Fibroblast of upper back skin (primary cell): Measurements from ENCODE around the gene UGGT1.

Experiments
- DNase-seq: peaks from one replicate; pipeline ENCODE4 v3.0.0-alpha.2; 2013

Gene UGGT1, protein sequence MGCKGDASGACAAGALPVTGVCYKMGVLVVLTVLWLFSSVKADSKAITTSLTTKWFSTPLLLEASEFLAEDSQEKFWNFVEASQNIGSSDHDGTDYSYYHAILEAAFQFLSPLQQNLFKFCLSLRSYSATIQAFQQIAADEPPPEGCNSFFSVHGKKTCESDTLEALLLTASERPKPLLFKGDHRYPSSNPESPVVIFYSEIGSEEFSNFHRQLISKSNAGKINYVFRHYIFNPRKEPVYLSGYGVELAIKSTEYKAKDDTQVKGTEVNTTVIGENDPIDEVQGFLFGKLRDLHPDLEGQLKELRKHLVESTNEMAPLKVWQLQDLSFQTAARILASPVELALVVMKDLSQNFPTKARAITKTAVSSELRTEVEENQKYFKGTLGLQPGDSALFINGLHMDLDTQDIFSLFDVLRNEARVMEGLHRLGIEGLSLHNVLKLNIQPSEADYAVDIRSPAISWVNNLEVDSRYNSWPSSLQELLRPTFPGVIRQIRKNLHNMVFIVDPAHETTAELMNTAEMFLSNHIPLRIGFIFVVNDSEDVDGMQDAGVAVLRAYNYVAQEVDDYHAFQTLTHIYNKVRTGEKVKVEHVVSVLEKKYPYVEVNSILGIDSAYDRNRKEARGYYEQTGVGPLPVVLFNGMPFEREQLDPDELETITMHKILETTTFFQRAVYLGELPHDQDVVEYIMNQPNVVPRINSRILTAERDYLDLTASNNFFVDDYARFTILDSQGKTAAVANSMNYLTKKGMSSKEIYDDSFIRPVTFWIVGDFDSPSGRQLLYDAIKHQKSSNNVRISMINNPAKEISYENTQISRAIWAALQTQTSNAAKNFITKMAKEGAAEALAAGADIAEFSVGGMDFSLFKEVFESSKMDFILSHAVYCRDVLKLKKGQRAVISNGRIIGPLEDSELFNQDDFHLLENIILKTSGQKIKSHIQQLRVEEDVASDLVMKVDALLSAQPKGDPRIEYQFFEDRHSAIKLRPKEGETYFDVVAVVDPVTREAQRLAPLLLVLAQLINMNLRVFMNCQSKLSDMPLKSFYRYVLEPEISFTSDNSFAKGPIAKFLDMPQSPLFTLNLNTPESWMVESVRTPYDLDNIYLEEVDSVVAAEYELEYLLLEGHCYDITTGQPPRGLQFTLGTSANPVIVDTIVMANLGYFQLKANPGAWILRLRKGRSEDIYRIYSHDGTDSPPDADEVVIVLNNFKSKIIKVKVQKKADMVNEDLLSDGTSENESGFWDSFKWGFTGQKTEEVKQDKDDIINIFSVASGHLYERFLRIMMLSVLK (N-terminal part only)

DNA sequence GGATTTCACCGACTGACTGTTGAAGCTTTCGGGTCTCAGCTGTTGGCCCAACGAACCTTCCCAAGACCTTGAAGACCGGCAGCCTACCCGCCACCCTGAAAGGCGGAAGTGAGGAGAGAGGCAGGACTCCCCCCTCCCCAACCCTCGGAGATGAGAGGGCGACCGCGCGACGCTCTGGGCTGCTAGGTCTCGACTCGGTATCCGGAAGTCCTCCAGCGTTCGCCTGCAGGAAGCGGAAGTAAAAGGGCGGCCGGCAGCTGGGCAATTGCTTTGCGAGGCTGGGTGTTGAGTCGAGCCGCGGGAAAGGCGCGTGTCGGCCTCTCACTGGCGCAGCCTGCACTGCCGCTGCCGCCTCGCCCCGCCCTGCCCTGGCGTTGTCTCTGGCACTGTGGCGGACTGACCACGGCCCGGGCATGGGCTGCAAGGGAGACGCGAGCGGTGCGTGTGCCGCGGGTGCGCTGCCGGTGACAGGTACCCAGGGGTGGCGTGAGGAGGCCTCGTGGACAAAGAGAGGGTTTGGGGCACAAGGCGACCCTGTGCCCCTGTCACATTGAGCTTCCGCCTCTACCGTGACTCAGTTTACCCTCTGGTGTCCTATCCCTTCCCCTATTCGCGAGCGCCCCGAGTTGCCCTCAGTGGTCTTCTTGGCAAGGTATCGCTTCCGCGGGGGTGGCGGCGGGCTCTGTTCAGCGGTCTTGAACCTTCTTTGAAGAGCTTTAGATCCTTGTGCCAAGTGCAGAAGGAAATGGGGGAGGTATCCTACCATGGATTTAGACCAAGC is at the start of gene UGGT1:
TSS of gene UGGT1 (plus strand) at position 256 of the 781 bp plus-strand sequence. CDS start at position 414, 158 bp downstream.
- peak; percentile 96 for DNase-seq

DNA sequence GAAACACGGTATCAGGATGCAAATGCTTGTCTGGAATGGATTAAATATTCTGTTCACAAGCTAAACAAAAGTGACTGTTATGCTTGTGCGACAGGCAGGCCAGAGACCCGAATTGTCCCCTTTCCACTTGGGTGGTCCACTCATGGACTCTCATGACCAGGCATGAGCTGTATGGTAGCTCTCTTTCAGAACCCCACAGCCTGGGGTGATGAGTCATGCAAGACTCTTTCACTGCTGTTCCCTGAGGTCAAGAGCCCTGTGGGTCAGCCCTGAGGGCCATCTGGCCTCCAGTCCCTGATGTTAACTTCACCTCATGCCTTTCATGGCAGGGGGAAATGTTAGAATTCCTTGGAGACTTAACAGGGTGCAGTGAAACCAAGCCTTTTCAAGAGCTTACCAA is 49.4 kb upstream of the UGGT1 start:
- no peak for DNase-seq

DNA sequence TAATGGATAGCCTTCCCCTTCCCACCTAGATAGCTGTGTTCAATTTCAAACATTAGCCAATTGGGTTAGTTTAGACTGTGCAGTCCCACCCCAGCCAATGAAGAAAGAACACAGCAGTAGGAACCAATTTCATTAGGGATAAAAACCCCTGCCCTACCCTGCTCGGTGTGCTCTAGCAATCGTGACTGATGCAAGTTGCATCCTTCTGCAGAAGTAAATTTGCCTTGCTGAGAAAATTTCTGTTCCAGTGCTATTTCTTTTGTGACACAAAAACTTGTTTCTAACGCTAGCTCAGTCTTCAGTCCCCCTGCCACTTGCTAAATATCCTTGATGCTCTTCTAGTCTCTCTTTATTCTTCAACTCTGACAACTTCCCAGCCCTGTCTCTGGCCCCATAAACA is 48.0 kb upstream of the UGGT1 start:
- no peak for DNase-seq

DNA sequence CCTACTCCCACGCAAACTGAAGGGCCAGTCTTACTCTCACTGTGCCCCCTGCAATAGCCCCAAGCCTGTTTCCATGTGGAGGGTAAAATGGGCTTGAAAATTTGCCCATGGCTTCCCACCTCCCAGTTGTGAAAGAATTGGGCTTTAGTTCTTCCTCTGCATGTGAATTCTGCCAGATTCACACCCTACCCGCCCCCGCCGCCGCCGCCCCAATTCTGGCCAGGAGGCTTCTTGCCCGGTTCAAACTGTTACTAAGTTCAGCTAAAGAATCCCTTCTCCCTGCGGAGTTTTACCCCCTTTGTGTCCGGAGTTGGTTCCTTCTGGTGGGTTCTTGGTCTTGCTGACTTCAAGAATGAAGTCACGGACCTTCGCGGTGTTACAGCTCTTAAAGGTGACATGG is 37.7 kb upstream of the UGGT1 start:
- no peak for DNase-seq

DNA sequence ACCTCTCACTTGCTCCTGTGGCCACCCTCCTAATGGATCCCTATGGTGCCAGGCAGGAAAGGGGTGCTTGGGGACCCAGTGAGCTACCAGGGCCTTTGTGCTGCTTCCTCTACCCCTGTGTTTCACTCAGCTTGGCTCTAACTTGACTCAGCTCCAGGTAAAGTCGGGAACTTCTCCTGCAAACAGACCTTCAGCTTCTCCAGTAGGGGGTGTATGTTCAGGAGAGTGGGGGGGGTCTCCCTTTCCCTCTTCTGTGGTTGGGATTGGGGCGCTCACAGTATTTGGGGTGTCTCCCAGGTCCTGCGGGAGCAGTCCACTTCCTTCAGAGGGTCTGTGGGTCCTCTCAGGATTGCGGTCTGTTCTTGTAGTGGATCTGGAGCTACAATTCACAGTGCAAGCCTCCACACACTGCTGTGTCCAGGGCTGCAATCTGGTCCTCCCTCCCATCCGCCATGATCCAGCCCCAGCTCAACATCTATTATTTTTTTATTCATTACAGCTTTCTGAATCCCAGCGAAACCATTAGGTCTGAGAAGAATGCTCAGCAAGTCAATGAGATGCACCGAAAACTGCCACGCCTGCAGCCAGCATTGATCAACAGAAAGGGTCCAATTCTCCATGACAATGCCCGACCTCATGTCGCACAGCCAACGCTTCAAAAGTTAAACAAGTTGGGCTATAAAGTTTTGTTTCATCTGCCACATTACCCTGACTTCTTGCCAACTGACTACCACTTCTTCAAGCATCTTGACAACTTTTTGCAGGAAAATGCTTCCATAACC is 36.7 kb upstream of the UGGT1 start:
- DNase-seq: no peak

DNA sequence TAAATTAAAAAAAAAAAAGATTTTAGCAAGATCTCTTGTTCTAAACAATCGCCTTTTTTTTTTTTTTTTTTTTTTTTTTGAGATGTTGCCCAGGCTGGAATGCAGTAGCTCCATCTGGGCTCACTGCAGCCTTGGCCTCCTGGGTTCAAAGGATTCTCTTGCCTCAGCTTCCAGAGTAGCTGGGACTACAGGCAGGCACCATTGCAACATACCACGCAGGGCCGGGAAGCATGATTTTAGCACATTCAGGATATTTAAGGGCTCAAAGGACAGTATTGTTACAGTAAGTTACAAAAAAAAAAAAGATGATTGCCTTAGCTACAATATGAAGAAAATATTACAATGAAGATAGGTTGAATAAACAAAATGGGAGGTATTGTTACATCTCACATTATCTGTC is 33.7 kb upstream of the UGGT1 start:
- DNase-seq: no peak

DNA sequence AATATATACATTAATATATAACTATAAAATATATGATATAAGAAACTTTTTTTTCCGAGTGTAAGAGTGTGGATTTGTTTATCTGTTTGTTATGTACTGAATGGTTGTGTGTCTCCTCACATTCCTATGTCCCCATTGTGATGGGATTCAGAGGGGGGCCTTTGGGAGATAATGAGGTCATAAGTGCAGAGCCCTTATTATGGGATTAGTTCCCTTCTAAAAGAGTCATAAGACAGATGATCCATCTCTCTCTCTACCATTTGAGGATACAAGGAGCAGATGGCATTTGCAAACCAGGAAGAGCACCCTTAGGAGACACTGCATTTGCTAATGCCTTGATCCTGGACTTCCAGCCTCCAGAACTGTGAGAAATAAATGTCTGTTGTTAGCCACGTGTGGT is 32.9 kb upstream of the UGGT1 start:
- no peak for DNase-seq

DNA sequence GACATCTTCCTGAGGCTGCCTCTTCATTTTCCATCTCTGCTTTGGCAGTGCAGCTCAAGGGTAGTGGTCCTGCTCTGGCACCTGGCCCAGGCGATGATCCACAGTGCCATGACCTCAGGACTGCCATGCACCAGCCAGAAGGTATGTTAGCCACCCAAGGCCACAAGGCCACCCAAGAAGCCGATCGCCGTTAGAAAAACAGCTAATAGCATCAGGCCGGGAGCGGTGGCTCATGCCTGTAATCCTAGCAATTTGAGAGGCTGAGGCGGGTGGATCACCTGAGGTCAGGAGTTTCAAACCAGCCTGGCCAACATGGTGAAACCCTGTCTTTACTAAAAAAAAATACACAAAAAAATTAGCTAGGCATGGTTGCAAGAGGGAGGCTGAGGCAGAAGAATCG is 28.4 kb upstream of the UGGT1 start:
- no peak for DNase-seq

DNA sequence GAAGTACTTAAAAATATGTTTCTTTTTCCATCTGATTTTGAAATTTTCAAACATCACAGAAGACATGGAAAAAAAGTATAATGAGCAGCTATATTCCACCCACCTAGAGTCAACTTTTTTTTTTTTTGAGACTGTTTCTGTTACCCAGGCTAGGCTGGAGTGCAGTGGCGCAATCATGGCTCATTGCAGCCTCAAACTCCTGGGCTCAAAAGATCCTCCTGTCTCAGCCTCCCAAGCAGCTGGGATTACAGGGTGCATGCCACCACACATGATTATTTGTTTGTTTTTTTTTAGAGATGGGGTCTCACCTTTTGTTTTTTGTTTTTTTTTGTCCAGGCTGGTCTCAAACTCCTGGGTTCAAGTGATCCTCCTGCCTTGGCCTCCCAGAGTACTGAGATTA is 26.6 kb upstream of the UGGT1 start:
- no peak for DNase-seq

DNA sequence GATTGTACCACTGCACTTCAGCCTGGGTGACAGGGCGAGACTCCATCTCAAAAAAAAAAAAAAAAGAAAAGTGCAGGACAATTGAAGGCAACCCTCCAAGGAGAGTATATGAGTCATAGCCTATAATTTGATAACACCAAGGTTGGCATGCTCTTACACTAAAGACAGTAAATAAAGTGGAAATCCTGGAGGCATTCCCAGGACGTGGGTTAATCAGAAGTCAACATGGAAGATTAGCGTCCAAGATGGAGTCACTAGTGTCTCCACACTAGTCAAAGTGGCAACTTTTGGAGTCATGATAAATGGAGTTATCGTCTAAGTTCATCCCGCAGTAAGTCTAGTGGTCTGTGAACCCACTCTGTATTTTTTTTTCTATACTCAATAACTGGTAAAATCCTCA is 21.2 kb upstream of the UGGT1 start:
- DNase-seq: no peak

DNA sequence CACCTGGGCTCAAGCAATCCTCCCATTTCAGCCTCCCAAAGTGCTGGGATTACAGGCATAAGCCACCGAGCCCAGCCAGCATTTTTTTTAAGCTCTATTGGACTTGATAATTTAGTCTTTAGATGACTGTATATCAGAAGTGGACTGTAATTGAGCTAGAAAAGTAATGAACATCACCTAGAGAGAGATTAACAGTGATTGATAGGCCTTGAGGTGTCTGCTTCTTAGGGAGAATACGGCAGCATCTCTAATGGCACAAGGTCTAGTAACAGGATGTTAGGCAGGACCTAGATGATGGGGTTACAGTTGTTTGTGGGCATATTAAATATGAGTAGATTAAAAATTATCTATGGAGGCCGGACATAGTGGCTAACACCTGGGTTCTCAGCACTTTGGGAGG is 17.7 kb upstream of the UGGT1 start:
- no peak for DNase-seq

DNA sequence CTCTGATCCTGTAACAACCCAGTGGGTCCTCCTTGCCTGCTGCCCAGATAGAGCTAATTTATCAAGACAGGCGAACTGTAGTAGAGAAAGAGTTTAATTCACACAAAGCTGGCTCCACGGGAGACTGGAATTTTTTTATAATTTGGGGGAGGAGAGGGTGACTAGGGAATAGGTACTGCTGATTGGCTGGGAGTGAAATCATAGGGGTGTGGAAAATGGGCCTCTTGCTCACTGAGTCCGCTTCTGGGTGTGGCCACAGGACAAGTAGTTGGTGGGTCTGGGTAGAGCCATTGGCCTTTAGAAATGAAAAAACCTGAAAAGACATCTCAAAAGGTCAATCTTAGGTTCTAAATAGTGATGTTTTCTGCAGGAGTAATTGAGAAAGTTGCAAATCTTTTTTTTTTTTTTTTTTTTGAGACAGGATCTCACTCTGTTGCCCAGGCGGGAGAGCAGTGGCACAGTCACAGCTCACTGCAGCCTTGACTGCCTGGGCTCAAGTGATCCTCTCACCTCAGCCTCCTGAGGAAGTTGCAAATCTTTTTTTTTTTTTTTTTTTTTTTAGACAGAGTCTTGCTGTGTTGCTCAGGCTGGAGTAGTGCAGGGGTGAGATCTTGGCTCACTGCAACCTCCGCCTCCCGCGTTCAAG is 14.4 kb upstream of the UGGT1 start:
- no peak for DNase-seq

DNA sequence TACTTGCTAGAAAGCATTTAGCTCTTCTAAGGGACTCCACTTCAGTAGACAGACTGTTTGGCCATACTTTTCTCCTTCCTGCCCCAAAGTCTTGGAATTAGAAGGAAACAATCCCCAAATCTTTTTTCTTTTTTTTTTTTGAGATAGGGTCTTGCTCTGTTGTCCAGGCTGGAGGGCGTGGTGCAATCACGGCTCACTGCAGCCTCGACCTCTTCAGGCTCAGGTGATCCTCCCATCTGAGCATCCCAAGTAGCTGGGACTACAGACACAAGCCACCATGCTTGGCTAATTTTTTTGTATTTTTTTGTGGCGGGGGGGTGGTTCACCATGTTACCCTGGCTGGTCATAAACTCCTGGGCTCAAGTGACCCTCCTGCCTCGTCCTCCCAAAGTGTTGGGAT is 6.2 kb upstream of the UGGT1 start:
- DNase-seq: no peak

DNA sequence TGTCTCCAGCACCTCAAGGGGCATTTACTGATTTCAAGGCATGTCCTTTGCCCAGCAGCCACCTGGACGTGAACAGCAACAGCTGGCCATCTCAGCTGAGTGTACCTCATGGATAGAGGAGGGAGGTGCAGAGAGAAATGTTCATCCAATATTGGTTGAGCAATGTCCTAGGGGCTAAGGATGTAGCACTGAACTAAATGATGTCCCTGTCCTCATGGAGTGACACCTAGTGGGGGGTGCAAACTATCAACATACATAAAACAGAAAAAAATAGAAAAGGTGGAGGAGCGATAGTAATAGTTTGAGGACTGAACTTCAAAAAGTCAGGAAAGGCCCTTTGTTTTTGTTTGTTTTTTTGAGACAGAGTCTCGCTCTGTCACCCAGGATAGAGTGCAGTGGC is 4.8 kb upstream of the UGGT1 start:
- no peak for DNase-seq

DNA sequence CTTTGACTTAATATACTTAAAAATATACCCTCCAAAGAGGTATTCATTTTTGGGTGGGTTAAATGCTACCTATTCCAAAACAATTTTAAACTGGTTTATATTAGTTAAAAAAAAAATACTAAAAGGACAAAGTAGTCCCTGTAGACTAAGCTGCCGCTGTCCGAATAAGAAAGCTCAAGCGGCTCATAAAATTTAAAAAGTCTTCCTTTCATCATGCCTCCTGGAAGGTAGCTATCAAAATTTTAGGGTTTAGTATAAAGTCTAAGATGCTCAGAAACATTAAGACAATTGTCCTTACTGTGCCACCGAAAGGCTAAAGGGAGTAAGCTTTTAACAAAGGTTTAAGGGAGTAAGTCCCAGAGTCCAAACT is 440 bp upstream of the UGGT1 start:
- no peak for DNase-seq

DNA sequence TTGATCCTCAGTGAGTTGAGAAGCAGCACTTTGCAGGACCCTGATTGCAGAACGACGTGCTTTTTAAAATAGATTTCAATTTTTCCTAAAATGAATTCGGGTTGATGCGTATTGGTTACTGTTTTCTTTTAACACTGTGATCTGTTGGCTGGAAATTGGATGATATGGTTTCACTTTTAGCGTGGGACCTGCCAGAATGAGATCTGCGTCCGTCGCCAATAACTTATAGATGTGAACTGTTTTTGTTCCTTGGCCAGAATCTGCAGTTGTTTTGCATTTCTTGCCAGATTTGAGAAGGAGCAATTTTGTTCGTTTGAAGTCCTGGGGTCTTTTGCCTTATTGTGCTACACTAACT is 703 bp downstream of the UGGT1 start:
- DNase-seq: peak; percentile 2

DNA sequence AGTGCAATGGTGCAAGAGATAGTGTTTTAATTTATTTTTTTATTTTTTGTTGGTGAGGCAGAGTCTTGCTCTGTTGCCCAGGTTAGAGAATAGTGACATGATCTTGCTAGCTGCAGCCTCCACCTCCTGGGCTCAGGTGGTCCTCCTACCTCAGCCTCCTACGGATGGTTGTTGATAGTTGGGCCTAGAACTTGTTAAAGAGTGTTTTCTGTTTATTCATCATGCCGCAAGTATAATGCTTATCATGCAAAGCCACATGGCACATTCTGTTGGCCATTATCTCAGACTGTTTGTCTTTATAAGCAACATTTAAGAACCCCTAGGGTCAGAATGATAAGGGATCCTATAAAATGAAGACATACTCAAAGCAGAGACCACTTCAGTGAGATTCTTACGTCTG is 1.7 kb downstream of the UGGT1 start:
- no peak for DNase-seq

DNA sequence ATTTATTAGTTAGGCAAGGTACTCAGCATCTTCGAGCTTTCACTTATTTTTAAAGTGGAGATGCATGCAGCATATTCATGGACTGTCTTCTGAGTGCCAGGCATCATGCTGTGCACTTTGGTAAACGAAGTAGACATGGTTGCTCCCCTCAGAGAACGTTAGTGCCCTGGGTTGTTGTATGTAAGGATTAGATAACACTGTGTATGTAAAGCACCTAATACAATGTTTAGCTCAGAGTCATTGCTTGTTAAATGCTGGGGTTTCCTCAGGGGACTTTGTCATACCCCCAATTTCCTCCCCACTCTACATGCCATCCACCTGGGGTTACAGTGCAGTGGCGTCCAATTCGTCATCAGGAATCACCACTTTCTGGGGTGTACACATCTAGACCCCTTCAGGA is 2.8 kb downstream of the UGGT1 start:
- no peak for DNase-seq

DNA sequence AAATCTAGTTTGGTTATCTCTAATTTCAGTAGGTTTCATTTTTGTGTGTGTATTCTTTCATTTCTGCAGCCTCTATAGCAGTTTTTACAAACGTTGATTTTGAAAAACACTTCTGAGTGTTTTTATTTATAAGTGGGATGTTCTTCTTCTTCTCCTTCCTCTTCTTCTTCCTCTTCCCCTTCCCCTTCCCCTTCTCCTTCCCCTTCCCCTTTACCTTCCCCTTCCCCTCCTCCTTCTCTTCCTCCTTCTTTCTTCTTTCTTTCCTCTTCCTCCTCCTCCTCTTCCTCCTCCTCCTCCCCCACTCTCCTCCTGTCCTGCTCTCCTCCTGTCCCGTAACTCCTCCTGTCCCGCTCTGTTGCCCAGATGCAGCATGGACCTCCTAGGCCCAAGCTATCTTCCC is 4.2 kb downstream of the UGGT1 start:
- no peak for DNase-seq

DNA sequence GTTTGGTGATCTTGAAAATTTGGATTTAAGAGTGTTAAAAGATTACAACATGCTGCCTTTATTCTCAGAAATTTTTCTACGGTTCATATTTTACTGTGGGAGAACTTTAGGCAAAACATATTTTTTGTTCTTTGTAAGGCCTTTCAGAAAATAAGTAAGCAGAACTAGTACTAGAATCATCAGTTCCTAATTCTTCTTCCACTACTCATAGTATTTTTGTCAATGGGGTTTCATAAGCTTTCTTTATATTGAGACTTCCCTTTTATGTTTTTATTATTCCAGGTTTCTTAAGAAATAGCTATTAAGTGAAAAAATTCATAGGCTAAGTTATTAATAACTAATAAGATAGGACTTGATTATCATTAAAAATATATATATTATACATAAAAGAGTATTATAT is 12.4 kb downstream of the UGGT1 start:
- no peak for DNase-seq

DNA sequence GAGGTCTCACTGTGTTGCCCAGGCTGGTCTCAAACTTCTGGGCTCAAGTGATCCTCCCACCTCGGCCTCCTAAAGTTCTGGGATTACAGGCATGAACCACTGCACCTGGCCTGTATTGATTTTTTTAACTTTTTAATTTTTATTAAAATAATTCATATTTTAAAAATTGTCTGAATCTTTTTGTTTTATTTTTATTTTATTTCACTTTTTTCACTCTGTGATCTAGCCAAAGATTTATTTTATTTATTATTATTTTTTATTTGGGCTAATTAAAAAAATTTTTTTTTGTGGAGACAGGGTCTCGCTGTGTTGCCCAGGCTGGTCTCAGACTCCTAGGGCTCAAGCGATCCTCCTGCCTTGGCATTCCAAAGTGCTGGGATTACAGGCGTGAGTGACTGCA is 14.1 kb downstream of the UGGT1 start:
- DNase-seq: no peak
